ENCODE data around the gene TMEM108.

GRCh38 chr3:133381346-133382109 is 343.3 kb downstream of the TMEM108 start:
- TF ChIP-seq POLR2A (IDR thresholded peaks at IDR 0.05; ENCODE audit: borderline replicate concordance, extremely low read depth, insufficient read depth, insufficient read length) (no peak), EGR1 (IDR thresholded peaks at IDR 0.05; ENCODE audit: low read depth) (no peak), CTCF (IDR thresholded peaks at IDR 0.05 in 2 of 3, conservative IDR thresholded peaks at IDR 0.05 in 1 of 3; ENCODE audit: borderline replicate concordance in 1 of 3, insufficient read depth in 1 of 3, low read depth in 2 of 3, low read length in 2 of 3) (no peak), RAD21 (IDR thresholded peaks at IDR 0.05; ENCODE audit: low read depth) (no peak), ZNF274 (IDR thresholded peaks at IDR 0.05; ENCODE audit: low read depth, low read length) (no peak), ZFX (IDR thresholded peaks at IDR 0.05) (no peak), POLR2AphosphoS5 (IDR thresholded peaks at IDR 0.05; ENCODE audit: low read depth, low read length) (no peak), JUND (IDR thresholded peaks at IDR 0.05) (no peak), FOSL1 (IDR thresholded peaks at IDR 0.05; ENCODE audit: low read depth) (no peak), SP1 (IDR thresholded peaks at IDR 0.05; ENCODE audit: low read depth) (no peak), EZH2phosphoT487 (IDR thresholded peaks at IDR 0.05; ENCODE audit: borderline replicate concordance) (no peak)
- TF ChIP-seq, protein P1, sequence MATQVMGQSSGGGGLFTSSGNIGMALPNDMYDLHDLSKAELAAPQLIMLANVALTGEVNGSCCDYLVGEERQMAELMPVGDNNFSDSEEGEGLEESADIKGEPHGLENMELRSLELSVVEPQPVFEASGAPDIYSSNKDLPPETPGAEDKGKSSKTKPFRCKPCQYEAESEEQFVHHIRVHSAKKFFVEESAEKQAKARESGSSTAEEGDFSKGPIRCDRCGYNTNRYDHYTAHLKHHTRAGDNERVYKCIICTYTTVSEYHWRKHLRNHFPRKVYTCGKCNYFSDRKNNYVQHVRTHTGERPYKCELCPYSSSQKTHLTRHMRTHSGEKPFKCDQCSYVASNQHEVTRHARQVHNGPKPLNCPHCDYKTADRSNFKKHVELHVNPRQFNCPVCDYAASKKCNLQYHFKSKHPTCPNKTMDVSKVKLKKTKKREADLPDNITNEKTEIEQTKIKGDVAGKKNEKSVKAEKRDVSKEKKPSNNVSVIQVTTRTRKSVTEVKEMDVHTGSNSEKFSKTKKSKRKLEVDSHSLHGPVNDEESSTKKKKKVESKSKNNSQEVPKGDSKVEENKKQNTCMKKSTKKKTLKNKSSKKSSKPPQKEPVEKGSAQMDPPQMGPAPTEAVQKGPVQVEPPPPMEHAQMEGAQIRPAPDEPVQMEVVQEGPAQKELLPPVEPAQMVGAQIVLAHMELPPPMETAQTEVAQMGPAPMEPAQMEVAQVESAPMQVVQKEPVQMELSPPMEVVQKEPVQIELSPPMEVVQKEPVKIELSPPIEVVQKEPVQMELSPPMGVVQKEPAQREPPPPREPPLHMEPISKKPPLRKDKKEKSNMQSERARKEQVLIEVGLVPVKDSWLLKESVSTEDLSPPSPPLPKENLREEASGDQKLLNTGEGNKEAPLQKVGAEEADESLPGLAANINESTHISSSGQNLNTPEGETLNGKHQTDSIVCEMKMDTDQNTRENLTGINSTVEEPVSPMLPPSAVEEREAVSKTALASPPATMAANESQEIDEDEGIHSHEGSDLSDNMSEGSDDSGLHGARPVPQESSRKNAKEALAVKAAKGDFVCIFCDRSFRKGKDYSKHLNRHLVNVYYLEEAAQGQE (IDR thresholded peaks at IDR 0.05; ENCODE audit: low read depth) = no peak
- TF ChIP-seq, protein P2, sequence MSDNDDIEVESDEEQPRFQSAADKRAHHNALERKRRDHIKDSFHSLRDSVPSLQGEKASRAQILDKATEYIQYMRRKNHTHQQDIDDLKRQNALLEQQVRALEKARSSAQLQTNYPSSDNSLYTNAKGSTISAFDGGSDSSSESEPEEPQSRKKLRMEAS (IDR thresholded peaks at IDR 0.05) = no peak
